LNCAP (cell line): ENCODE data around the gene RTL1.

Experiments
- TF ChIP-seq, protein P1 (sequence below): fragments of 450-650 bp; IDR thresholded peaks from 2 replicates; pipeline ENCODE4 v1.5.1; 2017; ENCODE audit warnings: mild to moderate bottlenecking

The RTL1 gene

DNA sequence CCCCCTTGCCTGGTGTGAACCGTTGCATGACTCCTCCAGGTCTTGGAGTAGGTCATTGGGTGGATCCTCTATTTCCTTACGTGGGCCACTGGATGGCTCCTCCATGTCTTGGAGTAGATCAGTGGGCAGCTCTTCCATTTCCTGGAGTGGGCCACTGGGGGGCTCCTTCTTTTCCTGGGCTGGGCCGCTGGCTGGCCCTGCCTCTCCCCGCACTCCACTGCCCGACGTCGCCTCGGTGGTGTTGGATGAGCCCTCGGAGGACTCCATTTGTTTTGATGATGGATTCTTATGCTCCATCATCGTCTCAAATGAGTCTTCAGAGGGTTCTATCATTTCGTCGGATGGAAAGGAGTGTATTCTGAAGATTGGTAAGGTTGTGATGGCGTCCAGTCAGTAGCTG, 19.1 kb downstream of the RTL1 start:
- TF ChIP-seq, protein P1, sequence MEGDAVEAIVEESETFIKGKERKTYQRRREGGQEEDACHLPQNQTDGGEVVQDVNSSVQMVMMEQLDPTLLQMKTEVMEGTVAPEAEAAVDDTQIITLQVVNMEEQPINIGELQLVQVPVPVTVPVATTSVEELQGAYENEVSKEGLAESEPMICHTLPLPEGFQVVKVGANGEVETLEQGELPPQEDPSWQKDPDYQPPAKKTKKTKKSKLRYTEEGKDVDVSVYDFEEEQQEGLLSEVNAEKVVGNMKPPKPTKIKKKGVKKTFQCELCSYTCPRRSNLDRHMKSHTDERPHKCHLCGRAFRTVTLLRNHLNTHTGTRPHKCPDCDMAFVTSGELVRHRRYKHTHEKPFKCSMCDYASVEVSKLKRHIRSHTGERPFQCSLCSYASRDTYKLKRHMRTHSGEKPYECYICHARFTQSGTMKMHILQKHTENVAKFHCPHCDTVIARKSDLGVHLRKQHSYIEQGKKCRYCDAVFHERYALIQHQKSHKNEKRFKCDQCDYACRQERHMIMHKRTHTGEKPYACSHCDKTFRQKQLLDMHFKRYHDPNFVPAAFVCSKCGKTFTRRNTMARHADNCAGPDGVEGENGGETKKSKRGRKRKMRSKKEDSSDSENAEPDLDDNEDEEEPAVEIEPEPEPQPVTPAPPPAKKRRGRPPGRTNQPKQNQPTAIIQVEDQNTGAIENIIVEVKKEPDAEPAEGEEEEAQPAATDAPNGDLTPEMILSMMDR: no peak

- TF ChIP-seq, protein P1: no peak
These were observed 19.8 kb downstream of the RTL1 start for GRCh38 chr14:100883789-100884101.

DNA sequence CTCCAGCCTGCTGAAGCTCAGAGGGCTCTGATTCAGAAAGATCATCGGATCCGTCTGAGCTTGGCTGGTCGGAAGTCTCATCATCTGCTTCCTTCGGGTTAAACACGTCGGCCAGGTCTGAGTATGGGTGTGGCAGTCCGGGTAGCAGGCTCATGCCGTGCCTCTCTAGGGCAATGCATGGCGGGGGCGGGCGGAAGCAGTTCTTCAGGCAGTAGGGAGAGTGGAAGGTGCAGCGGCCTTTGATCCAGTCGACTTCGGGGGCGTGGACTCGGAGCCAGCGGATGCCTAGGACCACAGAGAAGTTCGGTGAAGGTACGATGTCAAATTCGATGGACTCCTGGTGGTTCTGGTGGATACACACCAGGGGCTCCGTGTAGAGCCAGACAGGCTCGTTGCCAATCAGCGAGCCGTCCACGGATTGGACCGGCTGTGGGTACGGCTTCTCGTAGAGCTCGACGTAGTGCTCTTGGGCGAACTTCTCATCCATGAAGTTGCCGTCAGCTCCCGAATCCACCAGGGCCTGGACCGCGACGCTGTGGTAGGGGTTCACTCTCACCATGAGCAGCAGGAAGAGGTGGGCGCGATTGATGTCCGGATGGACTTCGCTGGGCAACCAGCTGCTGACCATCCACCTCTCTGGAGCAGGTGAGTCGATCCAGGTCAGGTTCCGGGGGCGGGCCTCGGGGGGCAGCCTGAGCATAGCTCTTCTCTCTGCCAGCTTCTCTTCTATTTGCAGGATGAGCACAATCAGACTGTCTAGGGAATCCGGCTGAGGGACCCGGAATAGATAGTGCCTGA, 20.3 kb downstream of the RTL1 start:
- TF ChIP-seq, protein P1: no peak

DNA sequence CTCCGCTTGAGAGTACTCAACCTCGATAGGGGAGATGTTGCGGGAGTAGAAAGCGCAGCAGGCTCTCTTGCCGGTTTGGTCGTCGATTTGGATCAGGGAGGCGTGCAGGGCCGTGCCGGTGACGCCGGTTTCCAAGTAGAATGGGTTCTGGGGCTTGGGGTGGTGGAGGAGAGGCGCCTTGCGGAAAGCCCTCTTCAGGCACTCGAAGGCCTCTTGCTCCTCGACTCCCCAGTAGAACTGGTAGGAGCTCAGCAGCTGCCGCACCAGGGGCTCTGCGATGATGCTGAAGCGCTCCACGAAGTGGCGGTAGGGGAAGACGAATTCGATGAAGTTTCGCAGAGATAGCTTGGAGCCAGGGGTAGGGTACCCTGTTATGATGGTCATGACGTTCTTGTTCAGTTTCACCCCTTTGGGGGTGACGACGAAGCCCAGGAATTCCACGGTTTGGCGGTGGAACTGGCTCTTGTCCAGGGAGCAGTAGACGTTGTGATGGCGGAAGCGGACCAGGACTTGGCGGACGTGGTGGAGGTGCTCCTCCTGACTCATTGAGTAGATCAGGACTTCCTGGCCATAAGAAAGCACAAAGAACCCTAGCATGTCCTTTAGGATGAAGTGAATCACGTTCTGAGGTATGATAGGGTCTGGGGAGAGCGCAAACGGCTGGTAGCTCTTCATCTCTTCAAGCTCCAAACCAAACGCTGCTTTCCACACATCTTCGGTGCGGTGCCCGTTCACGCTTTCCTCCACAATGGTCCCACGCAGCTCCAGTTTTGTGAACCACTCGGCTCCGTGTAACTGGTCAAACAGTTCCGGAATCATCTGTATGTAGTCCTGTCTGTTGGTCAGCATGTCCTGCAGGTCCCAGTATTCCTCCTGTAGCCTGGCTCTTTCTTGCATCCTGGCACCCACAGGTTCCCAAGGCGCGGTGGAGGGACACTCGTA, 21.2 kb downstream of the RTL1 start:
- TF ChIP-seq, protein P1: no peak

- TF ChIP-seq, protein P1: no peak
These were observed 22.1 kb downstream of the RTL1 start for GRCh38 chr14:100881211-100882025.

GRCh38 chr14:100880271-100881101, 23.0 kb downstream of the RTL1 start:
- TF ChIP-seq, protein P1: no peak
